Measurements from ENCODE around the gene CACNA1C.

GRCh38 chr12:2615665-2616402, 563.0 kb downstream of the CACNA1C start:
- TF ChIP-seq CTCF (conservative IDR thresholded peaks at IDR 0.05 in 1 of 2, IDR thresholded peaks at IDR 0.05 in 1 of 2; ENCODE audit: low read depth in 1 of 2, low read length in 2 of 2) = no peak
- no peak for TF ChIP-seq EZH2 (IDR thresholded peaks at IDR 0.05; ENCODE audit: low read length, missing control alignments)
